ENCODE results near the gene PRAC2. TPM values are rescaled to one million over a fixed set of nuclear protein-coding genes. Genes with fewer than 3 reads are reported as not detected.

PRAC2 gene
- total RNA-seq, 2 donors from 2014 or later = not detected

DNA sequence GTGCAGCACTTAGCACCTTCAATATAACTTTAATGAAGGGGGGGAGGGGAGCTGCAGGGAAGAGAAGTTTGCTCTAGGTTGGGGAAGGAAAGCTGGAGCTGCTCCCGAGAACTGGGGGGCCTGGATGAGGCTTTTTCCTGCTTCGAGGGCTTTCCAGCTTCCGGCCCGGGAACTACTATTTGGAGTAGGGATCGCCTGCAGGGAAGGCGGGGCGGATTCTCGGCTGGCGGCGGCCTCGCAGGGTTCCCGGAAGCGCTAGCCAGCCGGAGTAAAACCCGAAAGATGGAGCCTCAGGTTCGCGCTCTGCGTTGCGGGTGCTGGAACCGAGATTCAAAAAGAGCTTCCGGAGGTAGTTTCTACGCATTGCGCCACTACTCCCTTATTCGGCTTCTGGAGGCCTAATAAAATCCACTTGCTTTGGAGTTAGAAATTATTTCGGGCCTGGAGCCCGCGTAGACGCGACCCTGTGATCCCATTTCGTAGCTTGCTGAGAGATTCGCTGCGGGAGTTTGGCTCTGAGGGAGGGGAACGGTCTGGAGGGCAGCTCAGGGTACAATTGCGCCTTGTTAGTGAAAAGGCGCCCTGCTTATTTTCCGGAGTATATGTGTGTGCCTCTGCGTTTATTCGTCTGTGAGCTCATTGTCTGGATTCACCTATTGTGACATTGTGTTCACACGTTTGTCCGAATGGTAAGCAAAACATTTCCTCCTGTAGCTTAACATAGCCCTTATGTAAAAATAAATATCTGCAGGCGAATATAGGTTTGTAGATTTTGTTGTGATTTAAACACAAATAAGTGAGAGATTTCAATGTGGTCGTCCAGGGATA, 652 bp downstream of the PRAC2 start:
- Histone ChIP-seq H3K27ac (ENCODE audit: low read depth, low read length) (no peak overlapping the region), H3K9me3 (ENCODE audit: control insufficient read depth, low read length) (no peaks in the 10 kb centered on the region), H3K9ac (ENCODE audit: extremely low read depth, low read length, poor library complexity, severe bottlenecking) (no peak overlapping the region), H3K4me1 (ENCODE audit: control insufficient read depth, insufficient read depth, low read length) (no peaks in the 10 kb centered on the region), H3K36me3 (ENCODE audit: control insufficient read depth, insufficient read depth, low read length) (no peaks in the 10 kb centered on the region), H3K27me3 (ENCODE audit: control insufficient read depth, insufficient read depth, low read length, poor library complexity, severe bottlenecking) (peaks cover 100% of the 10 kb centered on the region), H3K4me3 (ENCODE audit: low read length) (no peak overlapping the region)
- peaks cover 100% of the 10 kb centered on the region for H3K27me3 Mint-ChIP-seq (ENCODE audit: insufficient read depth)
- H3K4me3 Mint-ChIP-seq = no peak overlapping the region
- H3K9me3 Mint-ChIP-seq = no peaks in the 10 kb centered on the region
- DNase-seq = peak; percentile 90
- peaks cover 8% of the 10 kb centered on the region for H3K4me1 Mint-ChIP-seq
- 2 to 6% methylated on average over 31 to 42 of the region's 42 CpGs for WGBS, 2 experiments (ENCODE audit: insufficient coverage in 1 of 2, insufficient read length in 1 of 2)
- no peak for TF ChIP-seq CTCF (conservative IDR thresholded peaks at IDR 0.05)
- no peak overlapping the region for H3K27ac Mint-ChIP-seq
- H3K36me3 Mint-ChIP-seq (ENCODE audit: low read depth) = no peaks in the 10 kb centered on the region

DNA sequence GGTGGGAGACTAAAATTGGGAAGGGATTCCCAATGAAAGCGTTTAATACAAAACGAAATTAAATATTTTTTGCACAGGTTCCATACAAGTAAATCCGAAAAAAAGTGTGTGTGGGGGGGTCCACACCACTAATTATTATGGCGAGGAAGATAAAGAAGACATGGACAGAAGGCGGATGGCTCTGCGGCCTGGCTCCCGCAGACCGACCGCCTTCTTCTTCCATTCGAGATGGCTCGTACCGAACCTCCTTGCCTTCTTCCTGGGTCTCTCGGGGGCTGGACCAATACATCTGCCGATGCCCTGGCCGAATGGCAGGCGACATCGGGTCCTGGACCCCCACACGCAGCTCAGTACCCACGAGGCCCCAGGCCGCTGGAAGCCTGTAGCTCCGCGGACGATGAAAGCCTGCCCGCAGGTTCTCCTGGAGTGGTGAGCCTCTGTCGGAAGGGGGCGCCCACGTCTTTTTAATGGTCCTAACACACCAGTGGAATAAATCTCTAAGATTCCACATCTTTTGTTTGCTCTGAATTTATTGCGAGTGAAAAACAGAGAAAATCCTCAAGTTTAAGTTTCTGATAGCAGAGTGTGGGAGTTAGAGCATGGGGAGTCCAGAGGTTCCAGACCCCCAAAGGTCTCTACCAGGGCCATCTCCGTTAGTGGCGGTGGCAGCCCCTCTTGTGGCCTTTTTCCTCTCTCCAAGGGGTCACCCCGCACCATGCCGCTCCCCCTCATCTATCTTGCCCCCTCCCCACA, 1.4 kb downstream of the PRAC2 start:
- H3K27ac ChIP-seq (ENCODE audit: low read depth, low read length) = no peak overlapping the region
- H3K9me3 ChIP-seq (ENCODE audit: control insufficient read depth, low read length) = no peaks in the 10 kb centered on the region
- no peaks in the 10 kb centered on the region for H3K36me3 ChIP-seq (ENCODE audit: control insufficient read depth, insufficient read depth, low read length)
- H3K27me3 ChIP-seq (ENCODE audit: control insufficient read depth, insufficient read depth, low read length, poor library complexity, severe bottlenecking) = peaks cover 100% of the 10 kb centered on the region
- Mint-ChIP-seq H3K27ac (no peak overlapping the region), H3K27me3 (ENCODE audit: insufficient read depth) (peaks cover 100% of the 10 kb centered on the region), H3K4me1 (peaks cover 8% of the 10 kb centered on the region), H3K4me3 (no peak overlapping the region), H3K36me3 (ENCODE audit: low read depth) (no peaks in the 10 kb centered on the region), H3K9me3 (no peaks in the 10 kb centered on the region)
- H3K9ac ChIP-seq (ENCODE audit: extremely low read depth, low read length, poor library complexity, severe bottlenecking) = no peak overlapping the region
- peak; percentile 89 for TF ChIP-seq CTCF (conservative IDR thresholded peaks at IDR 0.05)
- H3K4me3 ChIP-seq (ENCODE audit: low read length) = no peak overlapping the region
- DNase-seq = peak; percentile 97
- WGBS, 2 experiments (ENCODE audit: insufficient coverage in 1 of 2, insufficient read length in 1 of 2) = 4 to 8% methylated on average over 12 to 32 of the region's 32 CpGs
- H3K4me1 ChIP-seq (ENCODE audit: control insufficient read depth, insufficient read depth, low read length) = no peaks in the 10 kb centered on the region

GRCh38 chr17:48725004-48725287, 2.0 kb downstream of the PRAC2 start:
- no peaks in the 10 kb centered on the region for H3K4me1 ChIP-seq (ENCODE audit: control insufficient read depth, insufficient read depth, low read length)
- no peak overlapping the region for H3K4me3 ChIP-seq (ENCODE audit: low read length)
- peaks cover 100% of the 10 kb centered on the region for H3K27me3 ChIP-seq (ENCODE audit: control insufficient read depth, insufficient read depth, low read length, poor library complexity, severe bottlenecking)
- no peak for DNase-seq
- no peaks in the 10 kb centered on the region for H3K9me3 ChIP-seq (ENCODE audit: control insufficient read depth, low read length)
- no peak for TF ChIP-seq CTCF (conservative IDR thresholded peaks at IDR 0.05)
- no peak overlapping the region for H3K9ac ChIP-seq (ENCODE audit: extremely low read depth, low read length, poor library complexity, severe bottlenecking)
- no peaks in the 10 kb centered on the region for H3K9me3 Mint-ChIP-seq
- H3K27ac ChIP-seq (ENCODE audit: low read depth, low read length) = no peak overlapping the region
- peaks cover 10% of the 10 kb centered on the region for H3K4me1 Mint-ChIP-seq
- no peaks in the 10 kb centered on the region for H3K36me3 Mint-ChIP-seq (ENCODE audit: low read depth)
- no peaks in the 10 kb centered on the region for H3K36me3 ChIP-seq (ENCODE audit: control insufficient read depth, insufficient read depth, low read length)
- no peak overlapping the region for H3K4me3 Mint-ChIP-seq
- peaks cover 100% of the 10 kb centered on the region for H3K27me3 Mint-ChIP-seq (ENCODE audit: insufficient read depth)
- H3K27ac Mint-ChIP-seq = no peak overlapping the region
- WGBS, 2 experiments (ENCODE audit: insufficient coverage in 1 of 2, insufficient read length in 1 of 2) = 7 to 20% methylated on average over 2 to 15 of the region's 16 CpGs
